Hippocampal formation (tissue), 2 donors: ENCODE results near the gene SIL1.
A peak's percentile ranks its signal among the peaks of the same experiment; 100 is the strongest.
"Not testable (repeated sequence)": the region's sequence is repeated elsewhere in the genome, so short reads cannot be mapped to it uniquely, and the experiment has no call there.

Experiments used
- DNase-seq, 2 donors: peaks; one replicate each; lab custom pipeline; 2025; lab: John Stamatoyannopoulos, UW

The SIL1 gene

DNA sequence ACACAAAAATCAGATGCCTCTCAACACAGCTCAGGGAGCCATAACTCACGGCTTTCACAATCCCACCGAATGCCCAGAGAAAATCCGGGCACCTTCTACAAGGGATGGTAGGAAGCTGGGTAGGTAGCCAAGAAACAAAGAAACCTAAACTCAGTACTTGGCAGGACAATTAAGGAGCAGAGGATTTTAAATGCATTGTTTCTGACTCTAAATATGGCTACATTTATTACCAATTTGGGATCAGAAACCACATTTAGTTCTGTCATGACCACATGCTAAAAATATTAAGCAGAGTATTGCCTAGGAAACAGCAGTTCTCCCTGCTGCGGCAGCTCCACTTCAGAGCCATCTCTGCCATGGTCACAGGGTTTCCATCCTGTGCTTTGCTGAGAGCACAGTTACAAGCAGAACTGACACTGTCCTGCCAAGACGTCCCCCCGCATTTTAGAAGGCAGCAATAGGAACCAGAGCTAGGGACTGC lies 57.5 kb downstream of the SIL1 start:
- peak in 1 of 2 donors; percentile 68 for DNase-seq

DNA sequence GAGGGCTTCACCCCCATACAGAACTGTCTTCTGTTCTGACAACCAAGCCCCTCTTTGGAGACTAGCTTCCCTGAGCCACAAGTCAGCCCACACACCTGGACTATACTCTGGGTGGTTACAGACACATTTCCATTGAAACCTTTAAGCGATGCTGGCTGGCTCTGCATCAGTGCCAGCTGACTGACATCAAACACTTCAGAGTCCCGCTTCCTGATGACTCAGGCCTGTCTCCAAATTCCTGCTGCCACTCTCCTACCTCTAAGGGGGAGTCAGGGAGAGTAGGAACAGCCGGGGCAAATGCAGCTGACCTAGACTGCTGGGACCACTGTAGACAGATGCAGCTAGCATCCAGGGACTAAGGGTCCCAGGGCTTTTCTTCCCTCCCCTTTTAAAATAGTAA lies 59.4 kb downstream of the SIL1 start:
- no peak for DNase-seq

DNA sequence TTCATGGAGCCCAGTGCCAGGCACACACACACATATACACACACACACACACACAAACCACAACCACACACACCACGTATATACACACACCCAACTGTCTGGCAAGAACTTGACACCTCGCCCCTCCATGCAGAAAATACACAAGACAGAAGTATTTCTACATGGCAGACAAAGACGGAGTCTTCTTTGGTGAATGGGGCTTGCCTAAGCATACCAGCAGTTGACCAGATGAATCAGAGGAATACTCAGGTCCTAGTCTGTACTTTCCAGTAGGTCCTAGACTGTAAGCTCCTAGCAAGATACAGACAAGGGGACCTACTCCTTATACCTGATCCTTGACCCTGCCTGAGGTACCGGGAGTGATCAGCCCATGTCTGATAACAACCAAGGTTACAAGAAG lies 60.1 kb downstream of the SIL1 start:
- DNase-seq: no peak

DNA sequence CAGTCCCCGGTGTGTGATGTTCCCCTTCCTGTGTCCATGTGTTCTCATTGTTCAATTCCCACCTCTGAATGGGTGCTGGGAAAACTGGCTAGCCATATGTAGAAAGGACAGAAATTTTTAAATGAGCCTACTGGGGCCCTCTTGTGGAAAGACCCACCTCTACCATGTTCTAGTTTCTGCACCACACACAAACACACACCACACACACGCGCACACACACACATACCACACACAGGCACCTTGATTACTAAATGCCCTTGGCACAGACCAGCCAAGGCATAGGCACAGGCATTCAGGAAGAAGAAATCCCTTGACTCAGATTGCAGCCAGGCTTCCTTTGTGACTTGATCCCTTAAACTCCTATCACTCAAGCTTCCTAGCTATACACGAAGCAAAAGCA lies 60.5 kb downstream of the SIL1 start:
- no peak for DNase-seq

DNA sequence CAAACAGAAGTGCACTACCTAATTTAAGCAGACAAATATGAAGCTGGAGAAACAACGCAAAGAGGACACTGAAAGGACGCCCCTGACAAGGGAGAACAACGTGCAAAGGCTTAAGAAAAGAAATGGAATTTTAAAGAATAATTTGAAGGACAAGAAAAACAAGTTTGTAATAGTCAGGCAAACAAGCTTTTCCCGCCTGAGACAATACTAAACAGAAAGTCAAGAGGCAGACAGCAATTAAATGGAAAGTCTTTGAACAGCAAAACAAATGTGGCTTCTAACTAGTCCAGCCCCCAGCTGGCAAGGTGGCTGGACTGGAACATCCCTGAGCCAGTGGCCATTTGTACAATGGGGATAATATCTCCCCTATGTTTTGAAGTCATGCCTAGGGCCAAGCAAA lies 63.3 kb downstream of the SIL1 start:
- no peak for DNase-seq

DNA sequence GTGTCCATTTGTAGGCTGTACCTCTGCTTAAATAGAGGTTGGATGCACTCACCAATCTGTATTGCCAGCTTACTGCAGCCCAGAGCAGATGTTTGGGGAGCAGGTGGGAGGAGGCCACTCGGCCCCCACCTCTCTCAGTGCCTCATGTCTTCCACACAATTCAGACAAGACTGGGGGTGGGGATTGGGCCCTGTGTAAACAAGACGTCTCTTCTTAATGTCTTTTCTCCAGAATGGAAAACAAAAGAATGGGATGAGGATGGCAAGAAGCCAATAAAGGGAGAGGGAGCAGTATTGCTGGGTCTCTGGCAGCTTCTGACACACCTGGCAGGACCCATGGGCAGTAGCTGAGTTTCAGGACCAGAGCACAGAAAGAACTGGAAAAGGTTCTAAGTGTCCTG lies 64.9 kb downstream of the SIL1 start:
- no peak for DNase-seq

DNA sequence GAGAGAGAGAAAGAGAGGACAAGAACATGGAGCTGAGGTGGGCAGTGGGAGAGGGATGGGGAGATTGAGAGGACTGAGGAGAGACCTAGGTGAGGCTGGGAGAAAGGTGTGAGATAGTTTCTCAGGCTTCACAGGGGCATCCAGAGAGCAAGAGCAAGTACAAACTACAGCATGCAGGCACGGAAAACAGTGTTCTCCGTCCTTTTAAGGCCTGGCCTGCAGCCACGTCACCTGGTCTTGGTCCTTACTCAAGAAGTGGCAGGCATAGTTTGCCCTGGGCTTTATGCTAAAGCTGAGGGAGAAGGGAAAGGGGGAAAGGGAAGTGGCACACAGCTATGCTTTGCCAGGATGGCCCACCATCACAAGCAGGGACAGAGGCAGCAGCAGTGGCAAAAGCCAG lies 65.7 kb downstream of the SIL1 start:
- DNase-seq: no peak

DNA sequence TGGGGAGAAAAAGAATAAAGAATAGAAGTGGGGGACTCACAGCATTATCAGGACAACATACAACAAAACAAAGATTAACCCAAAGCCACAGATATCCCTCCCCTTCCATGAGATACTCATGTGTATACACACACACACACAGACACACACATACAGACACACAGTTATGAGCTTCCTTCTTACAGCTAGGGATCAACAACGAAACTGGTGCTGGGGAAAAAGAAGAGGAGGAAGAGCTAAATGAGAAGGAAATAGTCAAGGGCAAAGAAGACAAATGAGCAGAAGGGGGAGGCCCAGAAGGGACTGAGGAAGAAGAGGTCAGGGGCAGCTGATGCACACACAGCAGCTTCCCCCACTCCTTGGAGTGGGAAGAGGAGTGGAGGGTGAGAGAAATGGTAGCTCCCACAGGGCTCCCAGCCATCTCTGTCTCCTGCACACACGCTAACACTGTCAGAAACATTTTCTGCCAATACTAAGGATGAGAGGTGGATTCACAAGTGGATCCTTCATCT lies 66.2 kb downstream of the SIL1 start:
- DNase-seq: peak in 1 of 2 donors; percentile 28

DNA sequence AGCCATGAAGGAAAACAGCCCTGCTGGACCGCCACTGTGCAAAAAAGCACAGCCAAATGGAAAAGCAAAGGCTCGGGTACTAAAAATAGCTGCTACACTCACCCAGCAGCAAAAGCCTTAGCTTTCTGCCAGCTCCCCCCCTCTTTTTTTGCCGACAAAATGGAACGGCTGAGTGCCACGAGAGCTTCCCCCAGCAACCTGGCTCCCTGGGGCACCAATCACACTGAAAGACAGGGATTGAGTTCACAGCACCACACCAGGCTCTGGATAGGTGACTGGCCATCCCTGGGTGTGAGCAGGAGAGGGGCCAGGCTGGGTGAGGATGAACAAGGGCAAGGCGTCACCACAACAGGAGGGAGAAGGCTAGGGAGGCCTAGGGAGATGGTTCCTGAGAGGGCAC lies 66.7 kb downstream of the SIL1 start:
- DNase-seq: peak; percentile 49 to 84

DNA sequence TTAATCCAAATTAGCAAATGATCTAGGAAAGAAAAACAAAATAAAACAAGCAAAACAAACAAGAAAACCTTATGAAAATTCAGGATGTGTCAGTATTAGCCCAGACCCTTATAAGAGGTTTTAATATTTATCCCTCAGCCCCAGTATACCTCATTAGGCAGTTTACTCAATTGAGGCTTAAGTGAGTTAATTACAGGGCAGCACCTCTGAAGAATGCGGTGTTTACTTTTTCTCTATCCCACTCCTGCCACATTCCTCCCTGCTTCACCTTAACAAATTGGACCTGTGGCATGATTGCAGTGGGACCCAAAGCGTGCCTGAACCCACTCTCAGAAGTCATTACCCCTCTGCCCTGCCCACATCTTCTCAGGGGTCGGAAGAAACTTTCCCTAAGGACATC lies 67.1 kb downstream of the SIL1 start:
- DNase-seq: no peak

DNA sequence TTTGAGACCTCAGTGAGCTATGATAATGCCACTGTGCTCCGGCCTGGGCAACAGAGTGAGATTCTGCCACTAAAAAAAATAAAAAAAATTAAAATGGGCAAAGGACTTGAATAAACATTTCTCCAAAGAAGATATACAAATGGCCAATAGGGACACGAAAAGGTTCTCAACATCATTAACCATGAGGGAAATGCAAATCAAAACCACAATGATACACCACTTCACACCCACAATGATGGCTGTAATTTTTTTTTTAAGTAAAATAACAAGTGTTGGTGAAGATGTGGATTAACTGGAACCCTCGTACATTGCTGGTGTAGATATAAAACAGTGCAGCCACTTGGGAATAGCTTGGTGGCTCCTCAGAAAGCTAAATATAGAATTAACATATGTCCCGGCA lies 68.0 kb downstream of the SIL1 start:
- DNase-seq: no peak

DNA sequence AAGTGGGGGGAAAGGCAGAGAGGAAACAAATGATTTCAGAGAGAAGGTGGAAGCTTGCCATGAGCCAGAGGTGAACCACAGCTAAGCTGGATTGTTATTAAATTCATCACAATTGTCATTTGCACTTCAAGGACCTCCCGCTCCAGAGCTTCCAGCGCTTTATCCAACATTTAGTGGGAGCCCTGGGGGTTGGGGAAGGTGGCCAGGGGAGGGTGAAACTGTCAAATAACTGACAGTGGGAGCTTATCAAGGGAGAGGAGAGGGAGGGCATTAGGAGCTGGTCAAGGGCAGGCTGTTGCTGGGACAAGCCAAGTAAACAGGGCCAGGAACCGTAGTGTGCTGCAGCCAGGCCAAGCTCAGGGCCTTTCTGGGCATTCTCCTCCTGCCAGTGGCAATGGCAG lies 71.5 kb downstream of the SIL1 start:
- no peak for DNase-seq

DNA sequence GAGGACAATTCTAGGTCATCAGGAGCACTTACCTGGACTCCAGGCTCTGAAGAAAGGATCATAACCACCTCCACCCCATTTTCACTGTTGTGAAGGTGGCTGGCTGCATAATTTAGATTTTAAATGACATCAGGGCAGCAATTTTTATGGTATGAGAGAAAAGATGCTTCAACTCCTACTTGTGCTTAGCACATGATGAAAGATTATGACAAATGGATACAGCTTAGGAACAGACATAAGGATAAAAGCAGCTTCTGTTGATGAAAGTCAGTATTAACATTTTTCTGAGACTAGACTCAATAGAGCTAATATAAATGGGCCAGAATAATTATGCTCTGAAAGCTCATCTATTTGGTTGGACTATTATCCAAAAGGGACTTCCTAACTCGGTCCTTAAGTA lies 72.2 kb downstream of the SIL1 start:
- DNase-seq: no peak

DNA sequence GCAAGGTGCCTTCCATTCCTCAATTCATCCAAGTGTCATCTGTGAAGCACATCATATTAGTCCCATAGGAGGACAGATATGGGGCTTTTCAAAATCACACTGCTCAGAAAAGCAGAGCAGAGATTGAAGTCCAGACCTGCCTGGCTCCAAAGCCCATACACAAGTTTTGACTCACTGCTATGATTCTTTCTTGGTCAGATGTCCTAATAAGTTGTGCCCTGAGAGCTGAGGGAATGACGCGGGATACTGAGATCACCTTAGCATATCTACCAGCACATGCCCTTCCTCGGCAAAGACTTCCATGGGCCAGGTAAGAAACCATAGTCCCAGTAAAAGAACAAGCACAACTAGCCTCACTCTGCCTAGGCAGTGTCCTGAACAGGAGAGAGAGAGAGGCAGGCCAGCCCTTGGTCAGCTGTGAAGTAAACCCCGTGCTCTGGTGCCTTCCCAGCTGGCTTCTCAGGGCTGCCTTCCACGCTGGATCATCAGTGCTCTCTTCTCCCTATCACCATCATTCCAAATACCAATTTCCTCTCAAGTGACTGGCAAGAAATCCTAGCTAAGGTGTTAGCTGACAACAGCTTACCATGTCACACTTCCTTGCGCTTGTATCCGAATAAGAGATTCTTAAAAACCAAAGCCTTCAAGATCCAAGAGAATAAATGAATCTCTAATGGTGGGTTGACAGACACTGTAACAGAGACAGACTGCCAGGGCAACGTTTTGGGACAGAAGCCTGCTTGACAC lies 73.2 kb downstream of the SIL1 start:
- DNase-seq: no peak

DNA sequence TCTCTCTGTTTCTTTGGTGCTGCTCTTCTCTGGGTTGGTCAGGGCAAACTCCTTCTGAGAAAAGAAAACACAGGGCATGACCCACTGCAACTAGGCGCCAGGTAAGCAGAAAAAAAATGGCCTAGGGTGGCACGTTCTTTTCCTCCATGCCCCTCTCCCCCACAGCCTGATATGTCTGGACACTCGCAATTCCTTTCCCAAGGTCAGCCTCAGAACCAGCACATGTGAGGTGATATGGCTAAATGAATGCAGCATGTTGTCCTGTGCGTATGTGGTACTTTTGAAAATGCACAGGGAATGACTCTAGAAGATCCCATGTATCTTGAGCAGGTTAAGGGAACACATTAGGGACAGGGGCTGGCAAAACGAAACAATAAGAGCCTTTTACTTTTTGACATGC lies 77.0 kb downstream of the SIL1 start:
- no peak for DNase-seq

DNA sequence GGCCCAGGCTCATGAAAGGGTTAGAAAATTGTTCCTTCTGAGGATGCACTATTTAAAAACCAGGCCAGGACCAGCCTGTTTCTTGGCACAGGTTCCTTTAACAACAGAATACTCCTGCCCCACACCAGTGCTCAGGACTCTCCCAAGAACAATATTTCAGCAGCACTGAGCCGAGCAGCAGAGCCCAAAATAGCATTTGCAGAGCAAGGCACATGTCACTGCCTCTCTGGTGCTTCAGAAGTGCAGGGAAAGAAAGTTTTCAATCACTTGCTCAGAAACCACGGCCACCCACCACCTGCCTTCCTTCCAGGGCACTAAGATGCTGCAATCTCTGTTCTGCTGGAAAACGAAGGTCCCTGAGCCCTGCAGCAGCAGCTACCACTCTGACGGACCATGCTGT lies 77.6 kb downstream of the SIL1 start:
- DNase-seq: no peak

DNA sequence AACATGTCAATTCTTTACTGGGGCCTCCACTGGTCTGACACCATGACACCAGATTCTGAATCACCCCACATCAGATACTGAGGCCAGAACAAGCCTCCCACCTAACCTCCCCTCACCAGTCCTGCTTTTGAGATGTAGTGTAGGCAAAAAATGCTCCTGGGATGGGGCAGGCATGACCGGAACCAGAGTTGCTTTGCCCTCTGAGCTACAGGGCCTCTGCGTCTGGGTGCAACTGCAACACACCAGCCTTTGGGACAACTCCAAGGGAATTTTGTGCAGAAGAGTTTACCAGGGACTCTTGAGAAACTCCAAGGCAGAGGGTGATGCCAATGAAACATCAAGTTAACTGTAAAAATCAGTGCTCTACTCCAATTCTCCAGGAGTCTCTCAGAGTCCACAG lies 79.4 kb downstream of the SIL1 start:
- no peak for DNase-seq

DNA sequence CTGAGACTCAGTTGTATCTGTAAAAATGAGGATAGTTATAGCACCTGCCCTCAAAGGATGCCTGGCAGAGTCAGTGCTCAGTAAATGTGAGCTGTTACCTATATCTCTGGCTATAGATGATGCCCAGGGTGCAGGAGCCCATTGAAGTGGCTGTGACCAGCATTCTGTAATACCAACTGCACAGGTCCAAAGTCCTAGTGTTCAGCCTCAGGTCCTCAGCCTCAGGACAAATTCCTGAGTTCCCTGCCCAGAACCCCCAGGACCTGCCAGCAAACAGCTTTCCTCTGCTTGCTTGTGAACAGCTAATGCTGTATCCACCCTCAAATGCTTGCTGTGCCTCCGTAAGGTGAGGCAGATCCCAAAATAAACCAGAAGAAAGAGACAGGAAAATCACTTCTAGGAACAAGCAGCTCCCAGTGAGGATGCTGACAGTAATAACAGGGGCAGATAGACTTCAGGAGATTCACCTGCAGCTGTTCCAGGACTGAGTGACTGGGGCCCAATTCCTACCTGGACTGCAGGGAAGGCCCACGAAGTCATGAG lies 80.8 kb downstream of the SIL1 start:
- no peak for DNase-seq

DNA sequence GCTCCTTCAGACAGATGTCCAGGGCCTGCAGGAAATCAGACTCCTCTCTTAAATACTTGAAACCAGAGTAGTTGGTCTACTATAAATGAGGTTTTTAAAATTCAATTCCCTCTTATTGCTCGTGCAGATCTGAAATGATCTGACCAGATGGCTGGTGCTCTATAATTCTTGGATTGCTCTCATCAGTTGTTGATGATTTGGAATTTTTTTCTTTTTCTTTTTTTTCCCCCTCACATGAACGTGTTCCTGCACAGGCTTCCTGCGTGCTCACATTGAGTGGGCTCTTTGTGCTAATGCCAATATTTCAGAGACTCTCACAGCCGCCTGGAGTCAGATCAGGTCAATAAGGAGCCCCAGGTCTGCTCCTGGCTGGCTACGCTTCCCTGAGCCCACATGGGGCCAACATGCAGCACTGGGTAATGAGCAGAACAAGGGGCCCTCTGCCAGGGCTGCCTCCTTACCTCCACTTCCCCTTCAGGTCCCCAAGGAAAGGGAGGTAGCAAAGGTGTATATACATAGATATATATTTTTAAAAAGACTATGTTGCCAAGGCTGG lies 82.0 kb downstream of the SIL1 start:
- DNase-seq: no peak

DNA sequence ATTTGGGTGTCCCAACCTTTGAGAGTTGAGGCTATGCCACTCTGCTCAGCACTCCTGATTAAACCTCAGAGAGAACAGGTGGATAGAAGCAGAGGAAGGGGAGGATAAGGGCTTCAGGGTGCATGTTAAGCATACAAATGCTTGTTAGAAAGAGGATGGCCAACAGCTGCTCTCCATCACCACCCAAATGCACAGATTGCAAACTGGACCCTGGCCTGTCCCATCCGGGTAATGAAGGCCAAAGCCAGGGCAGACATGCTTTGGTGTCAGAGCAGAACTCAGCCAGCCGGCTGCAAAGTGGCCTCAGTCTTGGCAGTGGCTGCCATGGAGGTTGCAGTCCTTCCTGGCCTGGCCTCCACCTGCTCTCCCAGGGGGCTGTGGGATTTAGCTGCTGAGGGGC lies 84.3 kb downstream of the SIL1 start:
- DNase-seq: no peak

DNA sequence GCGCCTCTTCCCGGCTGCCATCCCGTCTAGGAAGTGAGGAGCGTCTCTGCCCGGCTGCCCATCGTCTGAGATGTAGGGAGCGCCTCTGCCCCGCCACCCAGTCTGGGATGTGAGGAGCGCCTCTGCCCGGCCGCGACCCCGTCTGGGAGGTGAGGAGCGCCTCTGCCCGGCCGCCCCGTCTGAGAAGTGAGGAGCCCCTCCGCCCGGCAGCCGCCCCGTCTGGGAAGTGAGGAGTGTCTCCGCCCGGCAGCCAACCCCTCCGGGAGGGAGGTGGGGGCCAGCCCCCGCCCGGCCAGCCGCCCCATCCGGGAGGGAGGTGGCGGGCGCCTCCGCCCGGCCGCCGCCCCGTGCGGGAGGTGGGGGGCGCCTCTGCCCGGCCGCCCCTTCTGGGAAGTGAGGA lies 85.8 kb downstream of the SIL1 start:
- DNase-seq: not testable (repeated sequence)

DNA sequence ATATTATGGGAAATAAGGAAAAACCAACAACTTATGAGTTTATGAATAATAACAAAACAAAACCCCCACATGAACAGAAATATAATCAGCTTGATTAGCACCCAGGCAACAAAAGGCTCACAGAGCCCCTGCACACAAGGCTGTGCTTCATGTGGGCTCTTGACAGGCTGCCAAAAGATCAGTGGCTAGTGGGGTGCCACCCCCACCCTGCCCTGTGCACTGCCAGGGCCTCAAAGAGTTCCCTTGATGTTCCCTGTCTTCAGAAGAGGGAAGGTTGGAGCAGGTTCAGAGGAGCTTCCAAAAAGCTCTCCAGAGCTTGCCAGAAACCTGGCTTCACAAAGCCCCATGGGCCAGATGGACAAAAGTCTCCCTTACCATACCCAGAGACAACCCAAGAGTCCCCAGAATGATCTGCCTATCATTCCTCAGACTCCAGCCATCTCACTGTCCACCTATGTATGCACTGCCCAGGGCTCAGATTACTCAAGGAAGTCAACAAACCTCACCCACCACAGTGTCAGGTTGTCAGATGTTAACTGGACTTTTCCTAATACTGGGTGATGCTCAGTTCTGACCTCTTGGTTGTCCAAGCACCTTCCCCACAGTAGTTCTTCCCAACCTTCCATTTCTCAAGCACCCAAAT lies 87.5 kb downstream of the SIL1 start:
- DNase-seq: peak; percentile 31 to 52
